GM18873 (cell line): ENCODE measurements around the gene NFIB.

Experiments used
- ATAC-seq: cut with Tn5 transposase; IDR thresholded peaks from one replicate; pipeline ENCODE4 v1.9.1; 2021; ENCODE audit warnings: mild to moderate bottlenecking, moderate library complexity, moderate number of reproducible peaks; ENCODE audit not compliant: unreplicated experiment, low FRiP score

The NFIB gene

GRCh38 chr9:14168381-14168780 lies 145.6 kb downstream of the NFIB start:
- ATAC-seq = no peak

GRCh38 chr9:14165376-14166035 lies 148.4 kb downstream of the NFIB start:
- no peak for ATAC-seq

- ATAC-seq = no peak
Measured at GRCh38 chr9:14164908-14165307, 149.0 kb downstream of the NFIB start.

DNA sequence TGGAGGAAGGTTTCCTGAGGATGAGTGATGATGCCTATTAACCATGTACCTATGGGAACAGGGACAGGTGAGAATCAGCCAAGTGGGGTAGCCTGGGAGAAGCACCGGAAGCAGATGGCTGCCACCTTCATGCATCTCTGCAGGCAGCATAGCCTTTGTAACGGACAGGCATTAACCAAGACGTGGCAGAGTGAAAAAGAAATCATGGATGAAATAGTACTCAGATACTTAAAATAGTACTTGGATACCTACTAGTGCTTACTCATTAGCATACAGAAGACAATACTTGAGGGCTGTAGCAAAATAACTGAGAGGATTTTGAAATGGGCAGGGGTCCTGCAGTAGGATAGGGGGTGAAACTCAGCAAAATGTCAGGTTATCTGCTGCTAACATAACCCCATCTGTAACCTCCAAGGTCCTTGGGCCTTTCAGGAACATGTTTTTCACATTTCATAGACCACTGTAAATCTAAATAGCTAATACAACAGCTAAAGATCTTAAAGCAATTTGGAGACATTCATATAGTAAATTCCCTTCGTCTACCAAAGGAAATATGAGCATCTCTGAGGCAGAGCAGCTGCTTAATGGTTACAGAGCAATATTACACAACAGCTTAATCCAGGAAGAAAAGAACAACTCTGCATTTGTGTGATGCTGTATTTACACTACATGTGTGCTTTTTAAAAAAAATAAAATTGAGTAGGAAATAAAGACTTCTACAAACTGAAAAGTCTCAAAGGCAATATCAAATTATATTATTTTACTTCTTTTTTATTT lies 154.3 kb downstream of the NFIB start:
- no peak for ATAC-seq

DNA sequence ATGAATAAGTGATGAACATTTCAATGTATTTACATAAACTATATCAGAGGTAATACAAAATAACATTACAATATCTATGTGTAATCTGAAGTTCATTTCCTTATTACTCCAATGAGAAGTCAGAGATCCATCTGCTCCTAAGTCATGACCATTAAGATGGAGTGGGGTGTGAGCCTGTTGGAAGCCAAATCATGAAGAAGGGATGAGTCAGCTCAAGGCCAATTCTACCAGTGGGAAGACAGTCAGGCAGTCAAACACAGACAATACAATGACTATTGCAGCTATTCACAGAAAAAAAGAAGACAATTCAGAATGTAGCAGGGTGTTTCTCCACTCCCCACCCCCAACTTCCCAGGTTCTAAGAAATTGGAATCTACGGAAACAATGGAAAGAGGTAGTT lies 155.0 kb downstream of the NFIB start:
- ATAC-seq = no peak

- no peak for ATAC-seq
Measured at GRCh38 chr9:14158136-14158813, 155.7 kb downstream of the NFIB start.

GRCh38 chr9:14157191-14157590 lies 156.8 kb downstream of the NFIB start:
- no peak for ATAC-seq

GRCh38 chr9:14156046-14156445 lies 157.9 kb downstream of the NFIB start:
- peak; percentile 97 for ATAC-seq

- ATAC-seq = no peak
Measured at GRCh38 chr9:14155237-14155636, 158.7 kb downstream of the NFIB start.

DNA sequence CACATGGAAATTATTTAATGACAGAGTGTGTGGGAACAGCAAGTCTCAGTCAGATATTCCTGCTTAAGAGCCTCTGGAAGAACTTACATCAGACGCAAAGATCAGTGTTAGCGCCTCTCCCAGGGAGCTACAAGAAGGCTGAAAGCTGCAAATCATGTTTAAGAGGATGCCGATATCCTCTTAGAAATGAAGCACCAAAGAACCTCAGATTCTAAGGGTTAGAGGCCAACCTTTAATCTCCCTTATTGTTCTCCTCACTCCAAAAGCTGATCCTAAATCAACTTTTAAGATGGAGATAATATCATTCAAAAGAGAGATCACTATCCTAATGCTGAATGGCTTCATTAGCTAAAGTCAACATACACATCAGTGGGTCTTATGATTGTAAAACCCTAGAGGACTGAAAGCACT lies 160.6 kb downstream of the NFIB start:
- no peak for ATAC-seq

- ATAC-seq = no peak
Measured at GRCh38 chr9:14151451-14151850, 162.5 kb downstream of the NFIB start.

DNA sequence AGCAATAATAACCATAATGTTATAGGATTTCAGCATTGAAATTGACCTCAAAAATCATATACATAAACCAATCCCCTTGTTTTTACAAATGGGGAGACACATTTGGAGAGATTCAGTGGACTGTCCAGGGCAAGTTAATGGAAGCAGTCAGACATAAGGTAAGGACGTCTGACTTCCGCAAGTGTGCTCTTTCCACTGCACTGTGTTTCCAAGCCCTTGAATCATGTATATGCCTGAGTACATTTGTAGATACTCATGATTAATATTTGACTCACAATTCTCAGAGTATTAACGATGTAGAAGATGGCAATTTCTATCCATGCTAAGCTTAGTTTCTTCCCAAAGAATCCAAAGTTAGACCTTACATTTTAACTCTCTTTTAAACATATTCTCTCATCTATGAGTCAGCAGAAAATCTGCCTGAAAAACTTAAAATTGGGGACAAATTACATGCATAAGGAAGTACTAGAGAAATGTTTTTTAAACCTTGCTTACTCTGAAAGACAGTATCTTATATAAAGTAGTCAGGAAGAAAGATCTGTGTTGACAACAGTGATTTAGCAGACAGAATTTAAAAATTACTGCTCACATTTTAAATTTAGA lies 165.3 kb downstream of the NFIB start:
- no peak for ATAC-seq

DNA sequence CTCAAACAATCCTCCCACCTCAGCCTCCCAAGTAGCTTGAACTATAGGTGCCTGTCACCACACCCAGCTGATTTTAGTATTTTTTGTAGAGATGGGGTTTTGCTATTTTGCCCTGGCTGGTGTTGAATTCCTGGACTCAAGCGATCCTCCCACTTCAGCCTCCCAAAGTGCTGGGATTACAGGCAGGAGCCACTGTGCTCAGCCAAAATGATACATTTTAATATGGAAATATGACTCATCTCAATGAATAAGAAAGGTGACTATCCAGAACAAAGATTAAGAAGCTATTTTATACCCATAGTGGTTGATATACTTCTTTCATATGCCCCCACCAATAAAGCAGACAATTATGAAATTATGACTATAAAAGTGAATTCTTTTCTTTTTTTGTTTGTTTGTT lies 166.2 kb downstream of the NFIB start:
- ATAC-seq = no peak

GRCh38 chr9:14146201-14146874 lies 167.6 kb downstream of the NFIB start:
- ATAC-seq = no peak

- no peak for ATAC-seq
Measured at GRCh38 chr9:14144215-14144614, 169.7 kb downstream of the NFIB start.

- ATAC-seq = no peak
Measured at GRCh38 chr9:14141699-14142098, 172.2 kb downstream of the NFIB start.

DNA sequence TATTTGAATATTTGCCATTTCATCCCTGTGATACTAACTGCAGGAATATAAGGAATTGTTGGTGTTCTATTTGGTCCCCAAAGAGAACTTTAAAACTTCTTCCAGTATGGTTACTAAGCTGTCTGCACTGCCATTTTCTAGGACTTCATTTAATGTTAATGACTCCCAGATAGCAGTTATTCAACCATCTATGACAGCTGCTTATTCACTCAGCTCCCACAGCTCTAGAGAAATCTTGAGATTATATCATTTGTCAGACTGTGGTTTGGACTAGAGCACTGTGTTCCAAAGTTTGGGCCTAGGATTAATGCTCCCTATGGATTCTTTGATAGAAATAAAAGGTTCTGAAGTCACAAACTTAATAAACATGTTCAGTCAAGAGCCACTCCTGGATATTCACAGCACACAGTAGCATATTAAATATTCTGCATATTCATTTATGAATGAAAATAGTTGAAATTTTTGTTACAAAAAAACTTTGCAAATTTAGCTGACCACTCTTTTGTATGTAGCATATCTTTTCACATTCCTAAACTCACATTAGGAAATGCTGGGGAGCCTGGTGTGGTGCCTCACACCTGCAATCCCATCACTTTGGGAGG lies 173.7 kb downstream of the NFIB start:
- ATAC-seq = no peak

DNA sequence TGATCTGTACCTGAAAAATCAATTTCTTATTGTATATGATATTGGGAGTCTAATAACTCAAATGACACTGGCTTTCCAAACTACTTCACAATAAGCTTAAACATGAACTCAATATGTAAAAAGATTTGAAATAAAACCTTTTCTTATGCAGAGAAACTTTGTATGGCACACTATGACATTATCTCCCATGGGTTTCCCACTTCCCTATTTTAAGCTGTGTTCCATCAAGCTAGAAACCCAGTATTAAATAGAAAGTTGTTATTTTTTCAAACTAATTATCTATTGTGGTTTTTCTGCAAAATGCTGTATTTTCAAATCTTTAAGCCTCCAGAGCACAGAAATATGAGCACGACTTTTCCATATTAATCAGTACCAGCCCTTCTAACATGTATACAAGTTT lies 174.7 kb downstream of the NFIB start:
- no peak for ATAC-seq

DNA sequence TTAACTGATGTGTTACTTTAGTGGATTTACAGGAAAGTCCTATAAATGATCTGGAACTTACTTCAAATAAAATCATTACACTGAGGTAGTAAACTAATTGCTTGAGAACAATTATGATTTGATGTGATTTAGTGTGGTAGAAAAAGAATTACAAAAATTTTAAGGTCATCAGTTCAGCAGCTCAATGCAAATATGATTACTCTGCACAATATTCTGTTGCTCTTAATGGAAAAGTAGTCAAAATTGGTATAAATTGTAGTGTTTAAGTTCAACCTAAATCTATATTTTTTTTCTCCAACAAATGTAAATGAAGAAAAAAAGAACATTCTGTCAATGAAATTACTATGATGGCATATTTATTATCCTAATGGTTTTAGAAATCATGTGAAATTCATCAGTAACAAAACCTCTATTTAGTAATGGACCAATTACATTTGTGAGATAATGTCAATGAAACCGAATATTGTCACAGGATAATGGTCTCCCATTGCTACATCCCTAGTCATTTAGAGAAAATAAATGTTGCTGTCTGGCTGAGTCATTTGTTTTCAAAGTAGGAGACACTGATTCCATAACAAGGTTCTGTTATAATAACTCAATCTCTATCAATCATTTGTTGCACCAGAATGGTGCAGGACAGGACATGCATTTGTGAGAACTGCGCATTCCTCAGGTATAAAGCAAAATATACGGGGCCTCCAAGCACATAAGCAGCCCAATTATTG lies 177.1 kb downstream of the NFIB start:
- no peak for ATAC-seq
